Endothelial cell of umbilical vein (primary cell): ENCODE measurements around the gene MORC2. TPM values are rescaled to one million over a fixed set of nuclear protein-coding genes. Genes with fewer than 3 reads are reported as not detected.

Experiments used
- BruUV-seq: library from RNA; stranded (reverse); fragments of 400-500 nt; replicated peaks from 2 replicates; lab custom pipeline; 2021; lab: Mats Ljungman, UMichigan
- CTCF ChIA-PET: fragments of 300-600, 350-600 bp; sonication (Branson Sonifier 250); formaldehyde crosslinking; loops from one replicate; lab custom pipeline; 2021; ENCODE audit warnings: antibody characterized with exemption, inconsistent platforms; lab: Charles Lee
- POLR2A ChIA-PET: fragments of 300-600, 350-600 bp; sonication (Branson Sonifier 250); formaldehyde crosslinking; loops from one replicate; lab custom pipeline; 2021; ENCODE audit warnings: antibody characterized with exemption, inconsistent platforms; lab: Charles Lee
- DNase-seq: peaks from one replicate; pipeline ENCODE4 v3.0.0-alpha.2; 2011; ENCODE audit warnings: low read depth, low spot score
- FAIRE-seq: peaks from 2 replicates; lab custom pipeline; 2011; peaks lifted over from hg19 to GRCh38; lab: Jason Lieb, UNC
- H2AFZ ChIP-seq: 2 replicates; pipeline ENCODE4 v1.6.0; 2012; ENCODE audit warnings: low read depth, low read length, control low read depth, inconsistent platforms
- H3K27ac ChIP-seq: 2 replicates; pipeline ENCODE4 v1.5.1; 2011; ENCODE audit warnings: low read depth, mild to moderate bottlenecking, control low read depth, low read length, moderate library complexity; ENCODE audit not compliant: insufficient read depth
- H3K27me3 ChIP-seq, 2 experiments: 2 replicates each; pipeline versions ENCODE4 v1.6.0 to v1.6.1; 2011; ENCODE audit warnings: low read length in 2 of 2, mixed read lengths in 1 of 2; ENCODE audit not compliant: control insufficient read depth in 2 of 2, insufficient read depth in 2 of 2
- H3K36me3 ChIP-seq, 2 experiments: 2 replicates in 1 of 2; 3 replicates in 1 of 2; pipeline ENCODE4 v1.5.1; 2011; ENCODE audit warnings: low read length in 2 of 2, mild to moderate bottlenecking in 1 of 2, moderate library complexity in 1 of 2; ENCODE audit not compliant: control insufficient read depth in 2 of 2, insufficient read depth in 2 of 2; ENCODE audit errors: extremely low read depth in 1 of 2
- H3K4me1 ChIP-seq: 3 replicates; pipeline ENCODE4 v1.5.1; 2011; ENCODE audit warnings: mild to moderate bottlenecking, low read length; ENCODE audit not compliant: control insufficient read depth, insufficient read depth; ENCODE audit errors: extremely low read depth
- H3K4me2 ChIP-seq: 2 replicates; pipeline ENCODE4 v1.6.1; 2011; ENCODE audit warnings: low read length, control low read depth, mixed read lengths; ENCODE audit not compliant: insufficient read depth
- H3K4me3 ChIP-seq, 3 experiments: fragments of 200-600 bp in 1 of 3; sonication (generic), shearing (Covaris generic) in 1 of 3; replicated peaks in 1 of 3; 2 replicates each; pipeline ENCODE4 v1.5.1; 2011 to 2016; ENCODE audit warnings: control low read depth in 3 of 3, low read length in 3 of 3, mild to moderate bottlenecking in 2 of 3, inconsistent platforms in 1 of 3, low read depth in 1 of 3, moderate library complexity in 1 of 3; ENCODE audit not compliant: insufficient read depth in 1 of 3
- H3K79me2 ChIP-seq: 2 replicates; pipeline ENCODE4 v1.6.0; 2012; ENCODE audit warnings: low read length, inconsistent platforms; ENCODE audit not compliant: control insufficient read depth, insufficient read depth
- H3K9ac ChIP-seq: replicated peaks from 2 replicates; pipeline ENCODE3; 2011; ENCODE audit warnings: low read length, control low read depth; ENCODE audit not compliant: insufficient read depth; ENCODE audit errors: extremely low read depth
- H3K9me1 ChIP-seq: replicated peaks from 3 replicates; pipeline ENCODE4 v1.6.0; 2011; ENCODE audit warnings: mild to moderate bottlenecking, low read length; ENCODE audit not compliant: control insufficient read depth, insufficient read depth; ENCODE audit errors: extremely low read depth
- H3K9me3 ChIP-seq: replicated peaks from 2 replicates; pipeline ENCODE4 v1.5.1; 2012; ENCODE audit warnings: low read length, inconsistent platforms; ENCODE audit not compliant: control insufficient read depth, insufficient read depth
- H4K20me1 ChIP-seq: replicated peaks from 2 replicates; pipeline ENCODE3; 2011; ENCODE audit warnings: mild to moderate bottlenecking, low read length; ENCODE audit not compliant: control insufficient read depth, insufficient read depth; ENCODE audit errors: extremely low read depth
- EZH2 ChIP-seq: IDR thresholded peaks from 2 replicates; pipeline ENCODE4 v1.6.1; 2012; ENCODE audit warnings: borderline replicate concordance, low read depth, mild to moderate bottlenecking, moderate library complexity, low read length, inconsistent platforms; ENCODE audit not compliant: severe bottlenecking
- FOS ChIP-seq: IDR thresholded peaks from 2 replicates; pipeline ENCODE4 v1.6.1; 2011; ENCODE audit warnings: mild to moderate bottlenecking, low read length, moderate library complexity, borderline replicate concordance; ENCODE audit not compliant: insufficient read depth
- MAX ChIP-seq: IDR thresholded peaks from 2 replicates; pipeline ENCODE4 v1.6.1; 2011; ENCODE audit not compliant: insufficient read depth, insufficient read length
- MYC ChIP-seq: IDR thresholded peaks from one replicate; pipeline ENCODE4 v1.6.1; 2011; ENCODE audit warnings: mild to moderate bottlenecking, low read depth, low read length
- POLR2A ChIP-seq: IDR thresholded peaks from 2 replicates; pipeline ENCODE4 v1.6.1; 2012; ENCODE audit warnings: low read depth, mild to moderate bottlenecking, control low read depth, low read length
- POLR2AphosphoS5 ChIP-seq: IDR thresholded peaks from 2 replicates; pipeline ENCODE4 v1.6.1; 2012; ENCODE audit warnings: low read depth, mild to moderate bottlenecking, control low read depth, low read length, moderate library complexity; ENCODE audit not compliant: insufficient read depth
- dilution Hi-C: fragments of 300-500 bp; cut with MboI; formaldehyde crosslinking; loops from one replicate; pipeline ENCODE4 v1.15.0; 2019; ENCODE audit warnings: low sequenced_read_pairs; ENCODE audit not compliant: extremely low pct_ligation_motif_present
- intact Hi-C: fragments of 100-400 bp; cut with micrococcal nuclease; formaldehyde crosslinking; loops from one replicate; pipeline ENCODE4 v1.10.0; 2022
- polyA plus RNA-seq, 4 experiments: library from polyadenylated mRNA; depleted of rRNA in 3 of 4; stranded (reverse) in 3 of 4; unstranded in 1 of 4; fragments of >200 nt; gene quantifications; 2 replicates each; pipeline versions ENCODE4 v1.2.1 to v1.2.3, GENCODE V29; 2011 to 2012; ENCODE audit warnings: missing spikeins in 1 of 4
- total RNA-seq: library from RNA; stranded (reverse); gene quantifications from 2 replicates; pipeline ENCODE4 v1.2.3, GENCODE V29; 2021
- TF ChIP-seq, protein P1 (sequence below), 2 donors: IDR thresholded peaks; 1 replicate in 1 of 2; 2 replicates in 1 of 2; pipeline ENCODE4 v1.5.1; 2011; ENCODE audit warnings: low read length in 2 of 2, mild to moderate bottlenecking in 2 of 2, moderate library complexity in 2 of 2, control low read depth in 1 of 2, inconsistent platforms in 1 of 2, low read depth in 1 of 2; ENCODE audit not compliant: insufficient read depth in 1 of 2; ENCODE audit errors: extremely low read depth in 1 of 2

The MORC2 gene
- total and polyA plus RNA-seq, 2 donors (not counting 3 experiments of a cell fraction or from before 2014, with no cell fraction given) = 11.6 to 34.7 TPM

GRCh38 chr22:30906946-30907345 lies 61.6 kb downstream of the MORC2 start:
- H3K27me3 ChIP-seq = no peaks in the 10 kb centered on the region
- ChIA-PET POLR2A (no interaction called here), CTCF (interaction anchor here (0.6 to 6.4 kb wide), 3 partner anchors 10 to 16 kb away, joined by 3 to 37 read pairs (median 5); no protein-coding TSS in a partner anchor)
- H3K9me3 ChIP-seq = no peaks in the 10 kb centered on the region
- H2AFZ ChIP-seq = no peak overlapping the region
- FAIRE-seq = no peak
- TF ChIP-seq POLR2A = no peak
- TF ChIP-seq POLR2AphosphoS5 = no peak
- no peak for TF ChIP-seq MYC
- no peak for TF ChIP-seq EZH2
- H3K4me2 ChIP-seq = no peak overlapping the region
- no peaks in the 10 kb centered on the region for H4K20me1 ChIP-seq
- H3K9me1 ChIP-seq = no peaks in the 10 kb centered on the region
- no peaks in the 10 kb centered on the region for H3K4me1 ChIP-seq
- no peak overlapping the region for H3K4me3 ChIP-seq
- H3K36me3 ChIP-seq = no peaks in the 10 kb centered on the region
- DNase-seq = no peak
- H3K9ac ChIP-seq = no peak overlapping the region
- intact Hi-C loops = no loop called here
- no peaks in the 10 kb centered on the region for H3K79me2 ChIP-seq
- dilution Hi-C loops = no loop called here
- no TSS peak for BruUV-seq
- no peak overlapping the region for H3K27ac ChIP-seq

DNA sequence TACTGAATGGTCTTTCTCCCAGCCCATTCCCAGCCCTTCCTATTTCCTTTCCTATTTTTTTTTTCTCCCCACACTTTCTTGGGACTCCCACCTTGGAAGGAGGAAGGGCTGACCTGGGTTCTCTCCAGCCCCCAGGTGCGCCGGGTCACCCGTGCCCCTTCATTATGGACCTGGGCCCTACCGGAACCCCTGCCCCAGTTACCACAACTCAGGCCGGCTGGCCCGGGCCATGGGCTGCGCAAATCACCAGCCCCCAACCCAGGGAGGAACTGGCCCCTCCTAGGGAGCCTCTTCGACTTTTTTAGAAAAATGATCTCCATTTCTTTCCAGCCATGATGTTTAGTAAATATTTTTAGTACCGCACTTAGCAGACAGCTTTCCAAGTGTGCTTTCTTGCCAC lies 62.2 kb downstream of the MORC2 start:
- no peaks in the 10 kb centered on the region for H3K9me3 ChIP-seq
- H3K36me3 ChIP-seq = no peaks in the 10 kb centered on the region
- DNase-seq (no peak), FAIRE-seq (no peak)
- H3K79me2 ChIP-seq = no peaks in the 10 kb centered on the region
- CTCF ChIA-PET = interaction anchor here (6.4 kb wide), 1 partner anchor 14 kb away, joined by 37 read pairs; no protein-coding TSS in a partner anchor
- BruUV-seq = no TSS peak
- intact Hi-C loops (no loop called here), dilution Hi-C loops (no loop called here)
- no peaks in the 10 kb centered on the region for H3K9me1 ChIP-seq
- no peaks in the 10 kb centered on the region for H3K4me1 ChIP-seq
- no peak overlapping the region for H3K27ac ChIP-seq
- no peak overlapping the region for H2AFZ ChIP-seq
- no peak for TF ChIP-seq FOS
- TF ChIP-seq, protein P1, sequence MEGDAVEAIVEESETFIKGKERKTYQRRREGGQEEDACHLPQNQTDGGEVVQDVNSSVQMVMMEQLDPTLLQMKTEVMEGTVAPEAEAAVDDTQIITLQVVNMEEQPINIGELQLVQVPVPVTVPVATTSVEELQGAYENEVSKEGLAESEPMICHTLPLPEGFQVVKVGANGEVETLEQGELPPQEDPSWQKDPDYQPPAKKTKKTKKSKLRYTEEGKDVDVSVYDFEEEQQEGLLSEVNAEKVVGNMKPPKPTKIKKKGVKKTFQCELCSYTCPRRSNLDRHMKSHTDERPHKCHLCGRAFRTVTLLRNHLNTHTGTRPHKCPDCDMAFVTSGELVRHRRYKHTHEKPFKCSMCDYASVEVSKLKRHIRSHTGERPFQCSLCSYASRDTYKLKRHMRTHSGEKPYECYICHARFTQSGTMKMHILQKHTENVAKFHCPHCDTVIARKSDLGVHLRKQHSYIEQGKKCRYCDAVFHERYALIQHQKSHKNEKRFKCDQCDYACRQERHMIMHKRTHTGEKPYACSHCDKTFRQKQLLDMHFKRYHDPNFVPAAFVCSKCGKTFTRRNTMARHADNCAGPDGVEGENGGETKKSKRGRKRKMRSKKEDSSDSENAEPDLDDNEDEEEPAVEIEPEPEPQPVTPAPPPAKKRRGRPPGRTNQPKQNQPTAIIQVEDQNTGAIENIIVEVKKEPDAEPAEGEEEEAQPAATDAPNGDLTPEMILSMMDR (IDR thresholded peaks at IDR 0.05; ENCODE audit: extremely low read depth in 1 of 2, insufficient read depth in 1 of 2, low read depth in 1 of 2, low read length in 2 of 2) = no peak
- TF ChIP-seq POLR2A = no peak
- TF ChIP-seq MAX = no peak
- H4K20me1 ChIP-seq = no peaks in the 10 kb centered on the region
- POLR2A ChIA-PET = no interaction called here
- H3K9ac ChIP-seq = no peak overlapping the region
- no peak overlapping the region for H3K4me3 ChIP-seq
- H3K27me3 ChIP-seq = no peaks in the 10 kb centered on the region
- H3K4me2 ChIP-seq = no peak overlapping the region
